Skeletal muscle satellite cell (primary cell): ENCODE data around the gene SOX9. TPM values are rescaled to one million over a fixed set of nuclear protein-coding genes. Genes with fewer than 3 reads are reported as not detected.

Experiments
- H3K27me3 ChIP-seq: 2 replicates; pipeline ENCODE4 v1.7.0; 2013; ENCODE audit warnings: low read length; ENCODE audit not compliant: control insufficient read depth, insufficient read depth
- H3K36me3 ChIP-seq: 2 replicates; pipeline ENCODE4 v1.7.0; 2013; ENCODE audit warnings: mild to moderate bottlenecking, control low read depth, low read length; ENCODE audit not compliant: insufficient read depth
- H3K4me1 ChIP-seq: 2 replicates; pipeline ENCODE4 v1.7.0; 2013; ENCODE audit warnings: low read length; ENCODE audit not compliant: control insufficient read depth, insufficient read depth
- H3K4me2 ChIP-seq: 2 replicates; pipeline ENCODE4 v1.7.0; 2013; ENCODE audit warnings: mild to moderate bottlenecking, low read length
- H3K4me3 ChIP-seq: 2 replicates; pipeline ENCODE4 v1.7.0; 2013; ENCODE audit warnings: low read length
- H3K9ac ChIP-seq: 2 replicates; pipeline ENCODE4 v1.7.0; 2013; ENCODE audit warnings: mild to moderate bottlenecking, low read depth, low read length, moderate library complexity
- H3K9me3 ChIP-seq: replicated peaks from 2 replicates; pipeline ENCODE4 v1.7.0; 2013; ENCODE audit warnings: mild to moderate bottlenecking, control low read depth, low read length
- total RNA-seq: library from RNA; depleted of rRNA; stranded (reverse); fragments of >200 nt; gene quantifications from 2 replicates; pipeline ENCODE4 v1.2.3, GENCODE V29; 2012; rRNA removed

SOX9 gene
- total RNA-seq = 0.44 and 0.51 TPM in 2 replicates

DNA sequence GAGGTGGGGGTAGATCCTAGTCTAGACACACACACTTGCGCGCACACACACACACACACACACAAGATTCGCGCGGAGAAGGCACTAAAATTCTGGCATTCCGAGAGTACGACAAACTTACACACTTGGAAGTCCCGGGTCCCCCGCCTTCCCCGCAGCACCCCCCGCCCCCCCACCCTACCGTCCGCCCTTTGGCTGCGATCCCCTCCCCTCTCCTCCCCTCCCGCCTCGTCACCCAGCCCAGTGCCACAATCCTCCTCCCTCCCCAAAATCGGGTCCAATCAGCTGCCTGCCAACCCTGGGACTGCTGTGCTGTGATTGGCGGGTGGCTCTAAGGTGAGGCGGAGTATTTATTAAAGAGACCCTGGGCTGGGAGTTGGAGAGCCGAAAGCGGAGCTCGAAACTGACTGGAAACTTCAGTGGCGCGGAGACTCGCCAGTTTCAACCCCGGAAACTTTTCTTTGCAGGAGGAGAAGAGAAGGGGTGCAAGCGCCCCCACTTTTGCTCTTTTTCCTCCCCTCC, at the start of gene SOX9:
SOX9 (plus strand) TSS at position 379 of the 522 bp plus-strand sequence. CDS start 372 bp downstream, outside the sequence.
- Histone ChIP-seq H3K4me2 (peak within 1 kb of the TSS; percentile 95), H3K4me1 (peaks cover 34% of the 10 kb centered on the region), H3K9me3 (no peaks in the 10 kb centered on the region), H3K36me3 (peaks cover 12% of the 10 kb centered on the region), H3K4me3 (peak within 1 kb of the TSS; percentile 86), H3K27me3 (peaks cover 15% of the 10 kb centered on the region), H3K9ac (peak within 1 kb of the TSS; percentile 83)

GRCh38 chr17:72071330-72071729, 49.5 kb upstream of the SOX9 start:
- H3K27me3 ChIP-seq = peaks cover 7% of the 10 kb centered on the region
- H3K4me2 ChIP-seq = no peak overlapping the region
- H3K36me3 ChIP-seq = no peaks in the 10 kb centered on the region
- H3K4me3 ChIP-seq = no peak overlapping the region
- H3K9me3 ChIP-seq = no peaks in the 10 kb centered on the region
- no peak overlapping the region for H3K9ac ChIP-seq
- H3K4me1 ChIP-seq = no peaks in the 10 kb centered on the region

GRCh38 chr17:72075995-72076677, 44.7 kb upstream of the SOX9 start:
- Histone ChIP-seq H3K4me2 (no peak overlapping the region), H3K4me3 (no peak overlapping the region), H3K36me3 (no peaks in the 10 kb centered on the region), H3K9ac (no peak overlapping the region), H3K27me3 (peaks cover 10% of the 10 kb centered on the region), H3K4me1 (no peaks in the 10 kb centered on the region), H3K9me3 (no peaks in the 10 kb centered on the region)

DNA sequence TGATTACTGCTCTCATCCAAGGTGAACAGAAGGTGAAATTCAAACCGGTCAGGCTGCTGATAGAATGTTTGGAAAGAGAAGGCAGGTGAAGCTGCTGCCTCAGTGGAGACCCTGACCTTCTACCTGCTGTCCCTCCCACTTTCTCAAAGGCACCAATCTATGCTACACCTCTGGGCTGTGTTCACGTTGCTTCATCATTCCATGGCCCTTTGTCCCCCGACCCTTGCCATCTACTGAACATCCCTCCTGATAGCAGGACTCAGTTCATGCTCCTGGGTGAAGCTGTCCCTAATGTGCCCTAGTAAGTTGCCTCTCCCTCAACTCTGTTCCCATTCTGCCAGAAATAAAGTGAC, 44.2 kb upstream of the SOX9 start:
- Histone ChIP-seq H3K4me1 (no peaks in the 10 kb centered on the region), H3K36me3 (no peaks in the 10 kb centered on the region), H3K4me3 (no peak overlapping the region), H3K4me2 (no peak overlapping the region), H3K27me3 (peaks cover 11% of the 10 kb centered on the region), H3K9ac (no peak overlapping the region), H3K9me3 (no peaks in the 10 kb centered on the region)

DNA sequence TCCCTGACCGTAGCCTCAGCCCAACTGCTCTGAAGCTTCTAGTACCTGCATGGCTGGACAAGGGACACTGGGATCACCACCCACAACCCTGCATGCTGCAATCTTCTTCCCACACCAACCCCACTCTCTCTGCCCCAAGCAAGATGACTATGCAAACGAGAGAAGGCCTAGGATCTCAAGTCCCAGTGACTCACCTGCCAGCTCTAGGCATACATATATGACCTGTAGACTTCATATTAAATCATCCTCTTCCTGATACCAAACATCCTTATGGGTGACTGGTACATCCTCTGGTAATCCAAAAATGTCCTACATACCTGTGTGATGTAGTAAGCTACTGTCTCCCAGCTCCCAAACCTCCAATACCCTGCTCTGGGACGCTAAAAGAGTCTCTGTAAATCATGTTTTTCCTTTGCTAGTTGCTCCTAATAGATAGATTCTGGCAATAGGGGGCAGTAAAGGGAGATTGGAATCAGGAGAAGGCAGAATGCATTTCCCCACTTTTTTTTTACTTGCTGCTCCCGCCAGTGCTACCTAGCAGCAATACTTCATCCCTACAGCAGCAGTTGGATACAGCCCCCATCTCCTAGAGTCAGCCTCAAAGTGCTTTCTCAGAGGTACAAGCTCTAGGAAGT, 43.4 kb upstream of the SOX9 start:
- H3K4me2 ChIP-seq = no peak overlapping the region

DNA sequence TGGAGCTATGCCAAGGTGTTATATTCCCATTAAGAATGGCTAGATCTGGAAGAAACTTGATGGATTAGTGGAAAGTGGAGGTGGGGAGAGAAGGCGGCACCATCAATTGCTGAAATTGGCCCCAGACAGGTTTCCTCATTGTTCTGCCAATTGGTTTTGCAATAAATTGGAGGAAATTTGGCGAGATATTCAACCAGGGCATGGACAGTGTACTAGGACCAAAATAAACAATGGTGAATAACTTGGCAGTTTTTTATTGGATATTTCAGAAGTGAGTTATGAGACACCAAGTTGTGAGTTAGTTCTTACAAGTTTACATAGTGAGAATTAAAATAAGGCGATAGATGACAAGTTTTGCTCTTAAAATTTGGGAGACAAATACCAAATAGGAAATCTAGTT, 41.1 kb upstream of the SOX9 start:
- H3K4me3 ChIP-seq = no peak overlapping the region
- no peaks in the 10 kb centered on the region for H3K4me1 ChIP-seq
- no peak overlapping the region for H3K9ac ChIP-seq

More for the DNA sequence above, 43.4 kb upstream of the SOX9 start:
- Histone ChIP-seq H3K9ac (no peak overlapping the region), H3K4me1 (no peaks in the 10 kb centered on the region), H3K36me3 (no peaks in the 10 kb centered on the region), H3K27me3 (peaks cover 16% of the 10 kb centered on the region), H3K9me3 (no peaks in the 10 kb centered on the region), H3K4me3 (no peak overlapping the region)

GRCh38 chr17:72087876-72088275, 32.9 kb upstream of the SOX9 start:
- Histone ChIP-seq H3K4me2 (no peak overlapping the region), H3K36me3 (no peaks in the 10 kb centered on the region), H3K9ac (no peak overlapping the region), H3K4me1 (no peaks in the 10 kb centered on the region), H3K9me3 (no peaks in the 10 kb centered on the region), H3K4me3 (no peak overlapping the region), H3K27me3 (peaks cover 25% of the 10 kb centered on the region)

More for the DNA sequence above, 41.1 kb upstream of the SOX9 start:
- no peaks in the 10 kb centered on the region for H3K36me3 ChIP-seq
- no peaks in the 10 kb centered on the region for H3K9me3 ChIP-seq
- H3K4me2 ChIP-seq = no peak overlapping the region
- peaks cover 22% of the 10 kb centered on the region for H3K27me3 ChIP-seq

DNA sequence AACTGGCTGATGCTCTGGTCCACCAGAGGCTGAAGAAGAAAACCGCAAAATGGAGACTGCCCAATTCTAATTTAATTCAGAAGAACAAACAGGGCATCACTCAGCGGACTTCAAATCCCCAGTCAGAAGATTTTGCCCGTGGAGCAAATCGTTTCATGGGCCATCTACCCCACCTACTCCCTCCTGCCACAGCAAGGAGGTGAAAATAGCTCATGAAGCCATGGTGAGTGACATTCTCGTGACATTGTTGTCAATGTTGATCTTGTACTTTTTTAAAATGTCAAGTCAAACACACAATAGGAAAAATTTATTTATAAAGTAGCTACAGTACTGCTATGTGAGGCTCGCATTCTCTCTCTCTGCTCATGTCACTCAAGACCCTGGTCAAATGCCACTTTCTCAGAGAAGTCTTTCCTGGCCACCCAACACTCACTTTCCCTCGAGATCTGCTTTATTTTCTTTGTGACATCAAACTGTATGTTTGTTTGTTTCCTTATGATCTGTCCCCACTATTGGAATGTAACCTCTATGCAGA, 31.3 kb upstream of the SOX9 start:
- Histone ChIP-seq H3K9me3 (no peaks in the 10 kb centered on the region), H3K36me3 (no peaks in the 10 kb centered on the region), H3K4me2 (no peak overlapping the region), H3K4me3 (no peak overlapping the region), H3K4me1 (no peaks in the 10 kb centered on the region), H3K27me3 (peaks cover 26% of the 10 kb centered on the region), H3K9ac (no peak overlapping the region)

DNA sequence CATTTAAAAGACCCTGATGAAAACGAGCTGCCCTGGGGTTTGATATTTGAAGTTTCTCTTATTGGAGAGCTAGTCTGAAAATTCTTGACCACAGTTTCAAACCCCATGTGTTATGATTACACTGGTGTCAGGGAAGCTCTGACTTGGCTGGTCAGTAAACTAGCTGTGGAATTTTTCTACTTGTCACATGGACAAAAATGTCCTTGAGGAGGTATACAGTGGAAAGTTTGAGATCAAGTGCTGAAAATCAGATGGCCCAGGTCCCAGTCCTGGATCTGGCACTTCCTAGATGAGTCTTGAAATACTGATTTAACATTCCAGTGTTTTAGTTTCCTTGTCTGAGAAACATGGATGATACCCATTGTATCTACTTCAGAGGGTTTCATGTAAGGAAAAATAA, 30.7 kb upstream of the SOX9 start:
- H3K4me1 ChIP-seq = no peaks in the 10 kb centered on the region
- H3K9ac ChIP-seq = no peak overlapping the region
- peaks cover 27% of the 10 kb centered on the region for H3K27me3 ChIP-seq
- no peaks in the 10 kb centered on the region for H3K9me3 ChIP-seq
- no peak overlapping the region for H3K4me3 ChIP-seq
- no peak overlapping the region for H3K4me2 ChIP-seq
- no peaks in the 10 kb centered on the region for H3K36me3 ChIP-seq

DNA sequence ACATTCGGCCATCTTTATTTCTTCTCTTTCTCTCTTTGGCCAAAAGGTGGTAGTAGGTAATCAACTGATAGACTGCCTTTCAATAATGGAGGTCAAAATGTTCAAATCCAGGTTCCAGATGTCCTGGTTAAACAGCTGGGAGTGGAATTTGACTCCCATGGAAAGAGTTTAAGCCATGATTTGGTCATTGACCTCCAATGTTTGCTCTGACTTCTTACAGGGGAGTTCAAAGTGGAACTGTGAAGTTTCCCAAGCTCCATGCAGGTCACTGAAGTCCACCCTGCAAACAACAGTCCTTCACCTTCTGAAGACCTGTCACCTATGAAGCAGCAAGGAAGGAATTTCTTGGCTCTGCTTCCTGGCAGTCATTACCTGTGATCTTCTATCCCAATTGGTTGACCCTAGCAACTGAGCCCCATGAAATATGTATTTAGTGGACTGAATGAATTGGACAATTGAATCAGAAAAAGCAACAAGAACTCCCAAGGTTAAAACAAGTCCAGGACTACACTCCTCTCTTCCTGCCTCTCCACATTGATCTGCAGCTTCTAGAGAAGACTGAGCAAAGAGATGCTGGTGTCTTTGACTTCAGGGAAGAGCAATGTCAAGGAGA, 28.0 kb upstream of the SOX9 start:
- Histone ChIP-seq H3K9ac (no peak overlapping the region), H3K4me3 (no peak overlapping the region), H3K9me3 (no peaks in the 10 kb centered on the region), H3K27me3 (peaks cover 27% of the 10 kb centered on the region), H3K4me2 (no peak overlapping the region), H3K4me1 (no peaks in the 10 kb centered on the region), H3K36me3 (no peaks in the 10 kb centered on the region)

- Histone ChIP-seq H3K4me2 (no peak overlapping the region), H3K27me3 (peaks cover 19% of the 10 kb centered on the region), H3K9me3 (no peaks in the 10 kb centered on the region), H3K4me1 (no peaks in the 10 kb centered on the region), H3K36me3 (no peaks in the 10 kb centered on the region), H3K9ac (no peak overlapping the region), H3K4me3 (no peak overlapping the region)
Measured at GRCh38 chr17:72093707-72094106, 27.1 kb upstream of the SOX9 start.
